Activated T-cell treated with anti-CD3 and anti-CD28 coated beads, Interleukin-2, amount 50 U/mL, for 24 hours (primary cell): Measurements from ENCODE around the gene POU2F3.
"Not testable (repeated sequence)": the region's sequence is repeated elsewhere in the genome, so short reads cannot be mapped to it uniquely, and the experiment has no call there.

Experiments used
- DNase-seq: peaks from one replicate; pipeline ENCODE4 v3.0.0-alpha.2; 2020
- H3K27ac Mint-ChIP-seq: 2 replicates; pipeline ENCODE4 v1.8.0; 2020; ENCODE audit warnings: mild to moderate bottlenecking, mixed read lengths
- H3K27me3 Mint-ChIP-seq: 2 replicates; pipeline ENCODE4 v1.8.0; 2020; ENCODE audit warnings: mixed read lengths
- H3K36me3 Mint-ChIP-seq: 2 replicates; pipeline ENCODE4 v1.8.0; 2020; ENCODE audit warnings: low read depth, mixed read lengths
- H3K4me1 Mint-ChIP-seq: 2 replicates; pipeline ENCODE4 v1.8.0; 2020; ENCODE audit warnings: low read depth, mixed read lengths
- H3K4me3 Mint-ChIP-seq: 2 replicates; pipeline ENCODE4 v1.8.0; 2020; ENCODE audit warnings: mild to moderate bottlenecking, moderate library complexity, mixed read lengths
- H3K9me3 Mint-ChIP-seq: 2 replicates; pipeline ENCODE4 v1.8.0; 2020; ENCODE audit warnings: mixed read lengths

The POU2F3 gene

DNA sequence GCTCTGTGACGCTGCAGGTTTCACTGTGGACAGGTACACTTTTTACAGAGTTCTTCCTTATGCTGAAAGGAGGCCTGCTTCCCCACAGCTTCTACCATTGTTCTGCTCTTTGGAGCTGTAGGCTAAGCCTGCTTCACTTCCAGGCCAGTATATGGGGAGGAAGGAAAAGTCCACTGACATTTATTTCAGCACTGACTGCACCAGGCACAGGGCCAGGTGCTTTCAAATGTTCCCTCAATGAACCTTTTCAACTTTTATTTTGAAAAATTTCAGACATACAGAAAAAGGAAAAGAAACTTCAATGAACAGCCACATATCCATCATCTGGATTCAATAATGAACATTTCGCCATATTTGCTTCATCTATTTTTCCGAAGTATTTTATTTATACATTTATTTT is 22.0 kb downstream of the POU2F3 start:
- no peaks in the 10 kb centered on the region for H3K36me3 Mint-ChIP-seq
- H3K9me3 Mint-ChIP-seq: no peaks in the 10 kb centered on the region
- no peaks in the 10 kb centered on the region for H3K4me1 Mint-ChIP-seq
- DNase-seq: no peak
- H3K27ac Mint-ChIP-seq: no peak overlapping the region
- H3K27me3 Mint-ChIP-seq: peaks cover 77% of the 10 kb centered on the region
- no peak overlapping the region for H3K4me3 Mint-ChIP-seq

DNA sequence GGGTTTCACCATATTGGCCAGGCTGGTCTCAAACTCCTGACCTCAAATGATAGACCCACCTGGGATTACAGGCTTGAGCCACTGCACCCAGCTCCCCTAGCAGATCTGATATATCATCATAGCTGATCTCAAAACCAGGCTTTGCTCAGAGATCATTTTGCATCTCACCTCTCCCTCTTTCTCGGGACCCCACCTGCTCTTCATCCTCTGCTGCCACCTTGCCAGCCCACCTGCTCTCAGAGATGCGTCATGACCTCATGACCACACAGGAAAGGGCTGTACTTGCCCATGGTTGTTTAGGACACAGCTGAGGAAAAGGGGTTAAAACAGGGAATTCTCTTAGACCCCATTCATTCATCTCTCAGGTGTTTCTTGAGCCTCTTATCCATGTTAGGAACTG is 27.4 kb downstream of the POU2F3 start:
- H3K27ac Mint-ChIP-seq: no peak overlapping the region
- H3K4me1 Mint-ChIP-seq: no peaks in the 10 kb centered on the region
- no peak overlapping the region for H3K4me3 Mint-ChIP-seq
- no peaks in the 10 kb centered on the region for H3K9me3 Mint-ChIP-seq
- no peaks in the 10 kb centered on the region for H3K36me3 Mint-ChIP-seq
- DNase-seq: no peak
- H3K27me3 Mint-ChIP-seq: peaks cover 62% of the 10 kb centered on the region

DNA sequence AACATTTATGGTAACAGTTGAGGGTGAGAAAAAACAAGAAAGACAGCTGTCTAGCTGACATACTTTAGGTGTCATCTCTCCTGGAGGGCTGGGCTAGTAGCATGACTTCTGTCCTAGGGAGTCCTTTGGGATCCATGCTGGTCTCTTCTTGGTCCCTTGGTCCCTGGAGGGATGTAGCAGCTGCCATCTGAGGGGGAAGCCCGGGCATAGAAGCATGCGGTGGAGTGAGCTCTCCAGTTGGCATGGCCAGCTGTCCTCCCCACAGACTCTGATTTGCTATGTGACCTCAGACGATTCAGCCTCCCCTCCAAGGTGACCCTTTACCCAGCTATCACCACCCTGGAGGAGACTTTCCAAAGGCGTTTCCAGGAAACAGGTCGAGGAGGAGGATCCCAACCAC is 28.7 kb downstream of the POU2F3 start:
- peaks cover 57% of the 10 kb centered on the region for H3K27me3 Mint-ChIP-seq
- no peaks in the 10 kb centered on the region for H3K36me3 Mint-ChIP-seq
- H3K9me3 Mint-ChIP-seq: no peaks in the 10 kb centered on the region
- no peak for DNase-seq
- no peak overlapping the region for H3K27ac Mint-ChIP-seq
- H3K4me1 Mint-ChIP-seq: no peaks in the 10 kb centered on the region
- H3K4me3 Mint-ChIP-seq: no peak overlapping the region

DNA sequence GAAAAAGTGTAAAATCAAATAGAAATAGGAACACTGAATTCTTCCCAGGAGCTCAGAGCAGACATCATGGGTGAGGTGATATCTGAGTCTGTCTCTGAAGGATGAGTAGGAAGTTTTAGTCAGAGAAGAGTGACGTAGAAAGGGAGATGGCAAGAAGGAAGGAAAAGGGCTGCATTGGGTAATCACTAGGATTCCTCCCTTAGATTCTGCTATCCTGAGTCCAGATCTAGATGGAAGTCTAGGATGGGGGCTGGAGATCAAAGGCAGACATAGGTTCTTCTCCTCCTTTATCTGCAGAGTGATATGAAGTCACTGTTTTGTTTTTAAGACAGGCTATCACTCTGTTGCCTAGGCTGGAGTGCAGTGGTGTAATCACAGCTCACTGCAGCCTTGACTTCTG is 30.4 kb downstream of the POU2F3 start:
- H3K36me3 Mint-ChIP-seq: no peaks in the 10 kb centered on the region
- H3K9me3 Mint-ChIP-seq: no peaks in the 10 kb centered on the region
- peaks cover 52% of the 10 kb centered on the region for H3K27me3 Mint-ChIP-seq
- H3K27ac Mint-ChIP-seq: no peak overlapping the region
- H3K4me1 Mint-ChIP-seq: no peaks in the 10 kb centered on the region
- no peak overlapping the region for H3K4me3 Mint-ChIP-seq
- DNase-seq: no peak

DNA sequence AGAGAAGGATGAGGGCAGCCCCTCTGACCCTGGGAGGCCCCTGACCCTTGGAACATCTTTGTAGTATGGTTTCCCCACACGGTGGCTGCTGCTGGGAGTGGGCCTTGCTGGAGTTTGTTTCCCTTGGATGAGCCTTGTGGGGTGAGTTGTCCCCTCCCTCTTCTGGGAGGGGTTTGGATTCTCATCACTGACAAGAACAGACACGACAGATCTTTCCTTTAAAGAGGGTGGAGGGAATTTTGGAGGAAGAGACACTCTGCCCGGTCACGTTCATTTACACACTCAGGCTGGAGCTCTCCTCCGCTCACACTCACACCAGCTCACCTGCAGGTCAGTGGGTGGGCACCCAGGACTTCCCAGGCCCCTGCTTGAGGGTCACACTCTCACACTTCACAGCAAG is 31.7 kb downstream of the POU2F3 start:
- no peaks in the 10 kb centered on the region for H3K4me1 Mint-ChIP-seq
- no peaks in the 10 kb centered on the region for H3K9me3 Mint-ChIP-seq
- no peak for DNase-seq
- peaks cover 44% of the 10 kb centered on the region for H3K27me3 Mint-ChIP-seq
- no peak overlapping the region for H3K4me3 Mint-ChIP-seq
- no peaks in the 10 kb centered on the region for H3K36me3 Mint-ChIP-seq
- no peak overlapping the region for H3K27ac Mint-ChIP-seq

DNA sequence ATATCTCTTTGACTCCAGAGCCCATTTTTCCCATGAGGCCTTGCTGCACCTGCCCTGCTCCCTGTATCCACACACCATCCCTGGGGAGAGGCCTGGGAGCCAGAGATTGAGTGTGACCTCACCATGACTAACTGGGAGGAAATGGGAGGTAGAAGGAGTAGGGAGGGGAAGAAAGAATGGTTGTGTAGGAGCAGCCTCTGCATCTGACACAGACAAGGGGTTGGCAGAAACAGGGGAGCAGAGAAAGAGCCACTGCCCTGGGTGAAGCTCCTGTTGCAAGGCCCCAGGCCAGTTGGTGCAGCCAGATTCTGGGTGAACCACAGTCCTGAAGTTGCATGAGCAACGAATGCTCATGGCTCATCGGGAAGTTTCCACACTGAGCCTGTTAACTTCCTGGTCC is 32.4 kb downstream of the POU2F3 start:
- H3K4me3 Mint-ChIP-seq: no peak overlapping the region
- H3K27me3 Mint-ChIP-seq: peaks cover 39% of the 10 kb centered on the region
- no peak for DNase-seq
- H3K27ac Mint-ChIP-seq: no peak overlapping the region
- H3K4me1 Mint-ChIP-seq: no peaks in the 10 kb centered on the region
- H3K9me3 Mint-ChIP-seq: no peaks in the 10 kb centered on the region
- no peaks in the 10 kb centered on the region for H3K36me3 Mint-ChIP-seq

DNA sequence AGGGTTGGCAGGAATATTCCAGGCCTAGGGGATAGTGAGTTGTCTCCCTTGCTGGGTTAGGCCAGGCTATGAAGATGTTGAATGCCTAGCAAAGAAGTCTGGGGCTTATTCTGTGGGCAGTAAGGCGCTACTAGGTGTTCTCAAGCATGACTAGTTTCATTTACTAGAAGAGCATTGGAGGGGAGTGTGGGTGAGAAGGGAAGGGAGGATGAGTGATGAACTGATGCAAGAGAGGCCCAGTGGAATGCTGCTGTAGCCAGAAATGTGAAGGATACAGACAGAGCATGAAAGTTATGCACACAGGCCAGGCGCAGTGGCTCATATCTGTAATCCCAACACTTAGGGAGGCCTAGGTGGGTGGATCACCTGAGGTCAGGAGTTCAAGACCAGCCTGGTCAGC is 33.5 kb downstream of the POU2F3 start:
- H3K27me3 Mint-ChIP-seq: peaks cover 34% of the 10 kb centered on the region
- no peak overlapping the region for H3K27ac Mint-ChIP-seq
- H3K4me1 Mint-ChIP-seq: no peaks in the 10 kb centered on the region
- DNase-seq: no peak
- no peaks in the 10 kb centered on the region for H3K36me3 Mint-ChIP-seq
- H3K4me3 Mint-ChIP-seq: no peak overlapping the region
- H3K9me3 Mint-ChIP-seq: no peaks in the 10 kb centered on the region

DNA sequence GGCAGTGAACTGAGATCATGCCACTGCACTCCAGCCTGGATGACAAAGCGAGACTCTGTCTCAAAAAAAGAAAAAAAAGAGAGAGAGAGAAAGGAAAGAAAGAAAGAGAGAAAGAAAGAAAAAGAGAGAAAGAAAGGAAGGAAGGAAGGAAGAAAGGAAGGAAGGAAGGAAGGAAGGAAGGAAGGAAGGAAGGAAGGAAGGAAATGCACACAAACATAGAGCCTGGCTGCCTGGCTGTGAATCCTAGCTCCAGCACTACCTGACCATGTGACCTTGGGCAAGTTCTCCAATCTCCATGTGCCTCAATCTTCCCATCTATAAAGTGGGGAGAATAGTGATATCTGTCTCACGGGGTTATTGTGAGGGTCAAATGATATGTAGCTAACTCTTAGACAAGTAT is 34.0 kb downstream of the POU2F3 start:
- not testable (repeated sequence) for H3K9me3 Mint-ChIP-seq, DNase-seq, H3K4me1 Mint-ChIP-seq, H3K27ac Mint-ChIP-seq, H3K36me3 Mint-ChIP-seq, H3K4me3 Mint-ChIP-seq
- H3K27me3 Mint-ChIP-seq: peaks cover 31% of the 10 kb centered on the region

DNA sequence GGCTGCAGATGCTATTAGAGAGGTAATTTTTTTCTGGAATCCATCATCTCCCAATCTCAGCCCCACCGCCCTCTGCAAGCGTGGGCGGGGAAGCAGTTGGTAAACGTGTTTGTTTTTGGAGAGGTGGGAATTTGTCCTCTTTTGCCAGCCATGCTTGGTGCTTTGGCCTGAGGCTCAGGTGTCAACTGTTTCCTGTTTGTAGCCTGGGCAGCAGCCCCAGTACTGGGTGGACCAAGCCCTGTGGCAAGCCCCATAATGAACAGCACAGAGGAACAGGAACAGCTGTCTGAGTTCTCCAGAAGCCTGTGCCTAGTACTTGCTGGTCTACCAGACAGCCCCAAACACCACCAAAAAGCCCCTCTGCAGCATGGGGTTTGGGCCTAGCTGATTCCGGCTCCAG is 39.6 kb downstream of the POU2F3 start:
- H3K9me3 Mint-ChIP-seq: no peaks in the 10 kb centered on the region
- no peak for DNase-seq
- H3K27me3 Mint-ChIP-seq: peaks cover 16% of the 10 kb centered on the region
- H3K4me3 Mint-ChIP-seq: no peak overlapping the region
- H3K4me1 Mint-ChIP-seq: no peaks in the 10 kb centered on the region
- H3K27ac Mint-ChIP-seq: no peak overlapping the region
- no peaks in the 10 kb centered on the region for H3K36me3 Mint-ChIP-seq

DNA sequence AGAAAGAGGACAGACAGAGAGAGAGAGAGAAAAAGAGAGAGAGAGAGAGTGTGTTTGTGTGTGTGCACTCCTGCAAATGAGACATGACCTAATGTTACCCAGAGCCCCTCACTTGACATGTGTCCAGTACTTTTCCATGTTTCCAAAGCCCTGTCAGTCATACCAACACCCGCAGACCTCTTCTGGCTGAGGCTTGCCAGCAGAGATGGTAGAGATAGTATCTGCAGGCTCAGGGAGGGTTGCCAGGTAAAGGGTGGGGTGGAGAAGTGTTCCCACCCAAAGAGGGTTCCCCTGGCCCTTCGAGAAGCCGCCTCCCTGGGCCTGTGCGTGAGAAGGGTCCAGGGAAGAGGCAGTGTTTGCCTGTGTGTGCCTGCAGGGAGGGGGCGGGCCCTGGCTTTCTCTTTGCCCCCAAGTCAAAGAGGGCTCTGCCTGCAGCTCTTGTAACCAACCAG is 40.7 kb downstream of the POU2F3 start:
- no peaks in the 10 kb centered on the region for H3K4me1 Mint-ChIP-seq
- H3K27ac Mint-ChIP-seq: no peak overlapping the region
- H3K36me3 Mint-ChIP-seq: no peaks in the 10 kb centered on the region
- H3K27me3 Mint-ChIP-seq: peaks cover 8% of the 10 kb centered on the region
- no peaks in the 10 kb centered on the region for H3K9me3 Mint-ChIP-seq
- no peak for DNase-seq
- H3K4me3 Mint-ChIP-seq: no peak overlapping the region

DNA sequence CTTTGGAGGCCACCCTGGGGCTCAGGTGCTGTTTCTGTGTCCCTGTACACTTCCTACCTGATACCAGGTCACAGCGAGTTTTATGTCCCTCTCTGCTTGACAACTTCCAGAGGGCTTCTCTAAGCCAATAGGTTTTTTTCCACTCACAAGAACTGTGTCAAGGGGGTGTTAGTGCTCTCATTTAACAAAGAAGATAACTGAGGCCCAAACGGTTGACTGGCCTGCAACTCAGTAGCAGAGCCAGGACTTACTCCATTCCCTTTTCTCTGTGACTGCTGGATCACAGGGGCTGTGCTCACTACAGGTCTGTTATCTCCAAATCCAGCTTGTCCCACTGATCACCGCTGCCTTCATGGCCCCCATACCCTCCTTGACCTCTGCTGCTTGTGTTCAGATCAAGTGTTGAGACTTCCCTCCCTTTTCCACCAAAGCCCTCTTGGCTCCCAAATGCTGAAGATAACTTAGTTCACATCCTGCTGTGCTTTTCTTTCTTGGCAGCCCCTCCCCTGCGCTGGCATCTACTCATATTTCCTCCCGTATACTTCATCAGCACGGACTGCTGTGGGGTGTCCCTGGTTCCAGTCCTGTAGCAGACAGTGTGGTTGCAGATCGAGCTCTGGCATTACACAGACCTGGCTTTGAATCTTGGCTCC is 41.3 kb downstream of the POU2F3 start:
- H3K36me3 Mint-ChIP-seq: no peaks in the 10 kb centered on the region
- H3K9me3 Mint-ChIP-seq: no peaks in the 10 kb centered on the region
- no peak overlapping the region for H3K4me3 Mint-ChIP-seq
- H3K4me1 Mint-ChIP-seq: no peaks in the 10 kb centered on the region
- peaks cover 5% of the 10 kb centered on the region for H3K27me3 Mint-ChIP-seq
- DNase-seq: no peak
- H3K27ac Mint-ChIP-seq: no peak overlapping the region

DNA sequence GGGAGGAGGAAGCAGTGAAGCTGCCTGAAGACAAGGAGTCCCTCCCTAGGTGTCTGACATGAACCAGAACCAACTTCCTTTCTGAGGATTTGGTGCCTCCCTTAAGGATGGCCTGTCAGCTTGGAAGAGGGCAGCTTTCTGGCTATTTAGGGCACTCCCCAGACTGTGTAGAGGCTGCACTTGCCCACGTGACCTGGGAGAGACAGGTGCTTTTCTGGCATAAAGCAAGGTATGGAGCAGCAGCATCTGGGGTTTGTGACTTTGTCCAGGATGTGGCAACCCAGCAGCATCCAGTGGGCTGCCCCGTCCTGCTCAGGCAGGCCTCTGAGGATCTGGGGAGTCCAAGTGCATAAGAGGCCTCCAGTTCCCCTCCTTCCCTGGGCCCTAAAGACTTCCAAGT is 43.2 kb downstream of the POU2F3 start:
- H3K36me3 Mint-ChIP-seq: no peaks in the 10 kb centered on the region

DNA sequence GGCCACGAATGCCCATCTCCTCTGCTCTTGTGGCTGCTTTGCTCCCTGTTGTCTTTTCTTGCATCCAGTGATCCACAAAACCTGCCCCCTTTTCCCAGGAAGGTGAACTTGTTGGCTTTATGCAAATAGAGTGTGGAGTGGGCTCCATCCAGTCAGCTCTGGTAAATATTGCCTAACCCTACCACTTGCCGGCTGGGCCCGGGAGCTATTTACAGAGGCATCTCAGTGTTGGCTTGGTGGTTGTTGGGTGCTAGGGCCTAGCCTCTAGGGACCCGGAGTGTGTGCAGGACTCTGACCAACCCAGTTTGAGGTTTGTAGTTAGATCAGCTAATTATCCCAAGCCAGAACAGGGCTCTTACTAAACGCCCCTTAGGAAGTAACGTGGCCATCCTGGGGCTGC is 44.3 kb downstream of the POU2F3 start:
- Mint-ChIP-seq H3K27me3 (peaks cover 14% of the 10 kb centered on the region), H3K36me3 (no peaks in the 10 kb centered on the region), H3K27ac (no peak overlapping the region), H3K9me3 (no peaks in the 10 kb centered on the region), H3K4me3 (no peak overlapping the region), H3K4me1 (no peaks in the 10 kb centered on the region)
- no peak for DNase-seq

More for the DNA sequence above, 43.2 kb downstream of the POU2F3 start:
- no peaks in the 10 kb centered on the region for H3K4me1 Mint-ChIP-seq
- H3K4me3 Mint-ChIP-seq: no peak overlapping the region
- no peak overlapping the region for H3K27ac Mint-ChIP-seq
- peaks cover 10% of the 10 kb centered on the region for H3K27me3 Mint-ChIP-seq
- no peaks in the 10 kb centered on the region for H3K9me3 Mint-ChIP-seq
- no peak for DNase-seq

DNA sequence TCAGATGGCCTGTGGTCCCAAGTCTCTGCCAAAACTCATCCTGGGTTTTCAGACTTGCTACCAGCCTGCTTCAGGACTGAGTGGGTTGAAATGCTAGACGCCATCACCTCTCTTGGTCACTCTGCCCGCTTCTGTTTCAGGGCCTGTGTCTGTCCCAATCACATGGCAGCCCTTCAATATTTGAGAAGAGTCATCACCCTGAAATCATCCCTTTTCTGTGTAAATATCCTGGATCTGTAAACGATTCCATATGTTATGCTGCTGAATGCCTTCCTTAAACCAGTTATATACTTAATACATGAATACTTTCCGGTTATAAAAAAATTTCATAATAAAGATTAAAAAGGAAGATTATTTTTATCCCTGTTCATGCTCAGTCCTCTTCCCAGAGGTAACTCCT is 45.3 kb downstream of the POU2F3 start:
- Mint-ChIP-seq H3K36me3 (no peaks in the 10 kb centered on the region), H3K9me3 (no peaks in the 10 kb centered on the region), H3K27me3 (peaks cover 22% of the 10 kb centered on the region), H3K27ac (no peak overlapping the region), H3K4me1 (peaks cover 2% of the 10 kb centered on the region), H3K4me3 (no peak overlapping the region)
- DNase-seq: no peak

DNA sequence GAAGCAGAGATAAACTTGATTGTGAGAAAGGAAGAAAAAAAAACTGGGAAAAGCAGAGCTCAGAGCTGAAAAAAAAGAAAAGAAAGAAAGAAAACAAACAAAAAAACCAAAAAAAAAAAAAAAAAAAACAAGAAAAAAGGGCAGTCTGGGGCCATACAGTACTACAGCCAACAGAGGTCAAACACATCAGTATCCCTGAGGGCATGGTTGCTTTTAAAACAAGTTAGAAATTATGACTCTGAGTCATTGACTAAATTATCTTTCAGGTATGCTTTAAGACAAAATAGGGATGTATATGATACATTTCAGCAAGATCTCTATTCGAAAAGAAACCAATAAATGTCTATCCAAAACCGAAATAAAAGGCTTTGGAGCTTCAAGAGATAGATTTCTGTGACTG is 48.1 kb downstream of the POU2F3 start:
- no peak for DNase-seq
- Mint-ChIP-seq H3K4me1 (peaks cover 2% of the 10 kb centered on the region), H3K4me3 (no peak overlapping the region), H3K36me3 (no peaks in the 10 kb centered on the region), H3K9me3 (no peaks in the 10 kb centered on the region), H3K27me3 (peaks cover 32% of the 10 kb centered on the region), H3K27ac (no peak overlapping the region)

DNA sequence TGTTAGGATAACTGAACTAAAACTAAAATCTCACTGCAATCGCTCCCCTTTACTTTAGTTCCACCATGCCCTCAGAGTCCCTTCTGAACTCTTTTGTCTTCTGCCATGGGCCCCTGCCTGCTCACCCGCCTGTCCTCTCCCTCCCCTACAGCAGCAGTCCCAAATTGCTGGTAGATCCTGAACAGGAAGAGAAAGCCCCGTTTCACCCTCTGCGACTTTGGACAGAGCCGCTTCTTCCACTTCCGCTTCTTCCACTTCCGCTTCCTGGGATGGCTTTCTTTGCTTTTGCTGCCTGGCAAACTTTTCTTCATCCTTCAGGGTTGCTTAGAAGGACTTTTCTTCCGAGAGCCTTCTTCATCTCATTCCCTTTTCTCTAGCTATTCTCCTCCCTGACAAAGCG is 49.5 kb downstream of the POU2F3 start:
- Mint-ChIP-seq H3K4me1 (peaks cover 2% of the 10 kb centered on the region), H3K36me3 (no peaks in the 10 kb centered on the region), H3K27ac (no peak overlapping the region), H3K9me3 (no peaks in the 10 kb centered on the region), H3K27me3 (peaks cover 46% of the 10 kb centered on the region), H3K4me3 (no peak overlapping the region)
- DNase-seq: no peak
